Measurements from ENCODE around the gene DOCK9. TPM values are rescaled to one million over a fixed set of nuclear protein-coding genes. Genes with fewer than 3 reads are reported as not detected.

DOCK9 gene
- total and polyA plus RNA-seq, 2 experiments from 2014 or later: 16.4 to 38.9 TPM

- no peak for DNase-seq (ENCODE audit: low spot score)
- Histone ChIP-seq H3K4me3 (no peak overlapping the region), H3K79me2 (no peaks in the 10 kb centered on the region), H2AFZ (no peak overlapping the region), H3K27ac (no peak overlapping the region), H3K9me3 (ENCODE audit: low read depth) (no peaks in the 10 kb centered on the region), H3K4me1 (ENCODE audit: insufficient read depth) (no peaks in the 10 kb centered on the region), H3K36me3 (replicated peaks; ENCODE audit: insufficient read depth, low read depth) (no peaks in the 10 kb centered on the region), H3K27me3 (no peaks in the 10 kb centered on the region), H3K4me2 (no peak overlapping the region), H3K9me2 (replicated peaks; ENCODE audit: insufficient read depth) (no peaks in the 10 kb centered on the region), H4K20me1 (ENCODE audit: insufficient read depth, poor library complexity, severe bottlenecking) (no peaks in the 10 kb centered on the region)
- WGBS (ENCODE audit: low lambda C conversion rate, missing lambda C conversion rate): 91% methylated on average over 11 of the region's 11 CpGs
- no peak for TF ChIP-seq EZH2phosphoT487 (IDR thresholded peaks at IDR 0.05; ENCODE audit: low read depth, severe bottlenecking, unreplicated experiment)
- no peak for TF ChIP-seq EZH2 (IDR thresholded peaks at IDR 0.05; ENCODE audit: borderline replicate concordance)
- TF ChIP-seq CTCF (IDR thresholded peaks at IDR 0.05; ENCODE audit: poor library complexity): no peak
Observed at GRCh38 chr13:98781045-98781444, 196.8 kb downstream of the DOCK9 start.

- WGBS (ENCODE audit: low lambda C conversion rate, missing lambda C conversion rate): 86% methylated on average over 2 of the region's 2 CpGs
- no peak for DNase-seq (ENCODE audit: low spot score)
- H3K9me3 ChIP-seq (ENCODE audit: low read depth): no peaks in the 10 kb centered on the region
Observed at GRCh38 chr13:98780451-98780850, 197.4 kb downstream of the DOCK9 start.

GRCh38 chr13:98779695-98780094 lies 198.2 kb downstream of the DOCK9 start:
- 63% methylated on average over 1 of the region's 1 CpG for whole genome bisulfite sequencing (ENCODE audit: low lambda C conversion rate, missing lambda C conversion rate)
- no peak overlapping the region for H2AFZ ChIP-seq
- no peak overlapping the region for H3K27ac ChIP-seq
- TF ChIP-seq EZH2 (IDR thresholded peaks at IDR 0.05; ENCODE audit: borderline replicate concordance): no peak
- TF ChIP-seq CTCF (IDR thresholded peaks at IDR 0.05; ENCODE audit: poor library complexity): no peak
- TF ChIP-seq EZH2phosphoT487 (IDR thresholded peaks at IDR 0.05; ENCODE audit: low read depth, severe bottlenecking, unreplicated experiment): no peak
- no peak overlapping the region for H3K4me3 ChIP-seq
- H3K79me2 ChIP-seq: no peaks in the 10 kb centered on the region
- no peaks in the 10 kb centered on the region for H4K20me1 ChIP-seq (ENCODE audit: insufficient read depth, poor library complexity, severe bottlenecking)
- H3K36me3 ChIP-seq (replicated peaks; ENCODE audit: insufficient read depth, low read depth): no peaks in the 10 kb centered on the region
- H3K9me2 ChIP-seq (replicated peaks; ENCODE audit: insufficient read depth): no peaks in the 10 kb centered on the region
- H3K4me2 ChIP-seq: no peak overlapping the region
- no peak for DNase-seq (ENCODE audit: low spot score)
- no peaks in the 10 kb centered on the region for H3K27me3 ChIP-seq
- no peaks in the 10 kb centered on the region for H3K9me3 ChIP-seq (ENCODE audit: low read depth)
- peaks cover 8% of the 10 kb centered on the region for H3K4me1 ChIP-seq (ENCODE audit: insufficient read depth)

More at GRCh38 chr13:98780451-98780850, 197.4 kb downstream of the DOCK9 start:
- no peaks in the 10 kb centered on the region for H3K9me2 ChIP-seq (replicated peaks; ENCODE audit: insufficient read depth)
- H3K4me1 ChIP-seq (ENCODE audit: insufficient read depth): peaks cover 5% of the 10 kb centered on the region
- H3K27me3 ChIP-seq: no peaks in the 10 kb centered on the region
- H3K79me2 ChIP-seq: no peaks in the 10 kb centered on the region
- H2AFZ ChIP-seq: no peak overlapping the region
- H3K4me3 ChIP-seq: no peak overlapping the region
- H3K4me2 ChIP-seq: no peak overlapping the region
- no peak for TF ChIP-seq CTCF (IDR thresholded peaks at IDR 0.05; ENCODE audit: poor library complexity)
- TF ChIP-seq EZH2phosphoT487 (IDR thresholded peaks at IDR 0.05; ENCODE audit: low read depth, severe bottlenecking, unreplicated experiment): no peak
- TF ChIP-seq EZH2 (IDR thresholded peaks at IDR 0.05; ENCODE audit: borderline replicate concordance): no peak
- H4K20me1 ChIP-seq (ENCODE audit: insufficient read depth, poor library complexity, severe bottlenecking): no peaks in the 10 kb centered on the region
- H3K36me3 ChIP-seq (replicated peaks; ENCODE audit: insufficient read depth, low read depth): no peaks in the 10 kb centered on the region
- H3K27ac ChIP-seq: no peak overlapping the region

GRCh38 chr13:98778749-98779148 lies 199.1 kb downstream of the DOCK9 start:
- H3K9me3 ChIP-seq (ENCODE audit: low read depth): no peaks in the 10 kb centered on the region
- H3K27me3 ChIP-seq: no peaks in the 10 kb centered on the region
- no peak overlapping the region for H3K4me3 ChIP-seq
- no peaks in the 10 kb centered on the region for H3K9me2 ChIP-seq (replicated peaks; ENCODE audit: insufficient read depth)
- peaks cover 8% of the 10 kb centered on the region for H3K4me1 ChIP-seq (ENCODE audit: insufficient read depth)
- no peak overlapping the region for H2AFZ ChIP-seq
- 74% methylated on average over 8 of the region's 8 CpGs for WGBS (ENCODE audit: low lambda C conversion rate, missing lambda C conversion rate)
- DNase-seq (ENCODE audit: low spot score): no peak
- no peaks in the 10 kb centered on the region for H3K79me2 ChIP-seq
- H3K36me3 ChIP-seq (replicated peaks; ENCODE audit: insufficient read depth, low read depth): no peaks in the 10 kb centered on the region
- TF ChIP-seq EZH2 (IDR thresholded peaks at IDR 0.05; ENCODE audit: borderline replicate concordance) (no peak), EZH2phosphoT487 (IDR thresholded peaks at IDR 0.05; ENCODE audit: low read depth, severe bottlenecking, unreplicated experiment) (no peak), CTCF (IDR thresholded peaks at IDR 0.05; ENCODE audit: poor library complexity) (no peak)
- no peak overlapping the region for H3K4me2 ChIP-seq
- no peaks in the 10 kb centered on the region for H4K20me1 ChIP-seq (ENCODE audit: insufficient read depth, poor library complexity, severe bottlenecking)
- no peak overlapping the region for H3K27ac ChIP-seq

All from hepatocyte (in vitro differentiated cells).